ENCODE data around the gene C2orf49.

DNA sequence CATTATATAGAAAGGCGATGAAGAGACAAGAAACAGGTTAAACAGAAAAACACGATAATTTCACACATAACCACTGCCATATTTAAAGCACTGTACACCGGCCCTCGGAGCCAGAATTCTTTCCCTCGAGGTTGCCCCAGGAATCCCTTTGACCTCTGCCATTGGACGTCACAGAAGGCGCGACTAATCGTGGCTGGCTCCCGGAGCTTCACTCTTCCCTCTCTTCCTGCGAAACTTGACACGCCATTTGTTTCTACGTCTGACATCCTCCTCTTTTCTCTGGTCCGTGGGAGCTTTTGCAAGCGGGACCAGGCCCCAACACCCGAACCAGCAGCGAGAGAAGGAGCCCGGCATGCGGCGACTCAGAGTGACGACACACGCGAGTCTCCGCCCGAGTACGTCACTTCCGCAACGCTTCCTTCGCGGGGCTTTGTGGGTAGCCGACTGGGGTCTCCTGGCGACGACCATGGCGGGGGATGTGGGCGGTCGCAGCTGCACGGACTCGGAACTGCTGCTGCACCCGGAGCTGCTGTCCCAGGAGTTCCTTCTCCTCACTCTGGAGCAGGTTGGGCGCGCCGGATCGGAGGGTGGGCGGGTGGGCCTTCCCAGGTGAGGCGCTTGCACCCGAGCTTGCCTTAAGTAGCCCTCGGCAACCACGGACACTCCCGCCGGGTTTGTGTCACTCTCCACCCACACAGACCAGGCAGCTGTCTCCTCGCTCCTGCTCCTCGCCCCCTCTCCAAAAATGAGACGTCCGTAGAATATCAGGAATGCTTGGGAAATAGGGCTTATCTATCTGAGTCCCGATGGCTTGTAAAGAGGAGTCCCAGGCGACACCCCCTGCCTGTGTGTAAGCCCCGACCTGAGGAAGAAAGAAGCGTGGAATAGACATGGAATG is at the start of gene C2orf49:
- TF ChIP-seq, protein P1, sequence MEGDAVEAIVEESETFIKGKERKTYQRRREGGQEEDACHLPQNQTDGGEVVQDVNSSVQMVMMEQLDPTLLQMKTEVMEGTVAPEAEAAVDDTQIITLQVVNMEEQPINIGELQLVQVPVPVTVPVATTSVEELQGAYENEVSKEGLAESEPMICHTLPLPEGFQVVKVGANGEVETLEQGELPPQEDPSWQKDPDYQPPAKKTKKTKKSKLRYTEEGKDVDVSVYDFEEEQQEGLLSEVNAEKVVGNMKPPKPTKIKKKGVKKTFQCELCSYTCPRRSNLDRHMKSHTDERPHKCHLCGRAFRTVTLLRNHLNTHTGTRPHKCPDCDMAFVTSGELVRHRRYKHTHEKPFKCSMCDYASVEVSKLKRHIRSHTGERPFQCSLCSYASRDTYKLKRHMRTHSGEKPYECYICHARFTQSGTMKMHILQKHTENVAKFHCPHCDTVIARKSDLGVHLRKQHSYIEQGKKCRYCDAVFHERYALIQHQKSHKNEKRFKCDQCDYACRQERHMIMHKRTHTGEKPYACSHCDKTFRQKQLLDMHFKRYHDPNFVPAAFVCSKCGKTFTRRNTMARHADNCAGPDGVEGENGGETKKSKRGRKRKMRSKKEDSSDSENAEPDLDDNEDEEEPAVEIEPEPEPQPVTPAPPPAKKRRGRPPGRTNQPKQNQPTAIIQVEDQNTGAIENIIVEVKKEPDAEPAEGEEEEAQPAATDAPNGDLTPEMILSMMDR (conservative IDR thresholded peaks at IDR 0.05 in 1 of 2, IDR thresholded peaks at IDR 0.05 in 1 of 2; ENCODE audit: extremely low read depth in 1 of 2, insufficient read depth in 1 of 2, low read depth in 1 of 2, low read length in 2 of 2): no peak
- no peak for TF ChIP-seq EZH2 (IDR thresholded peaks at IDR 0.05; ENCODE audit: borderline replicate concordance, low read length)
